Ishikawa (cell line): ENCODE results near the gene RABGAP1L.

ENCODE experiments used
- CEBPB ChIP-seq: IDR thresholded peaks from 2 replicates; pipeline ENCODE4 v1.6.1; 2012
- CREB1 ChIP-seq: IDR thresholded peaks from 2 replicates; pipeline ENCODE4 v1.6.1; 2012; ENCODE audit warnings: low read depth
- EP300 ChIP-seq: IDR thresholded peaks from 2 replicates; pipeline ENCODE4 v1.6.1; 2012; ENCODE audit warnings: borderline replicate concordance
- FOXM1 ChIP-seq: IDR thresholded peaks from 2 replicates; pipeline ENCODE4 v1.6.1; 2012; ENCODE audit warnings: low read depth, borderline replicate concordance
- NFIC ChIP-seq: IDR thresholded peaks from 2 replicates; pipeline ENCODE4 v1.6.1; 2012
- TEAD4 ChIP-seq: IDR thresholded peaks from 2 replicates; pipeline ENCODE4 v1.6.1; 2012
- TF ChIP-seq, protein P1 (sequence below): IDR thresholded peaks from 2 replicates; pipeline ENCODE4 v1.6.1; 2012; ENCODE audit warnings: low read depth, mild to moderate bottlenecking

- no peak for TF ChIP-seq CEBPB
- no peak for TF ChIP-seq NFIC
- TF ChIP-seq FOXM1, result no peak
- no peak for TF ChIP-seq CREB1
- TF ChIP-seq, protein P1, sequence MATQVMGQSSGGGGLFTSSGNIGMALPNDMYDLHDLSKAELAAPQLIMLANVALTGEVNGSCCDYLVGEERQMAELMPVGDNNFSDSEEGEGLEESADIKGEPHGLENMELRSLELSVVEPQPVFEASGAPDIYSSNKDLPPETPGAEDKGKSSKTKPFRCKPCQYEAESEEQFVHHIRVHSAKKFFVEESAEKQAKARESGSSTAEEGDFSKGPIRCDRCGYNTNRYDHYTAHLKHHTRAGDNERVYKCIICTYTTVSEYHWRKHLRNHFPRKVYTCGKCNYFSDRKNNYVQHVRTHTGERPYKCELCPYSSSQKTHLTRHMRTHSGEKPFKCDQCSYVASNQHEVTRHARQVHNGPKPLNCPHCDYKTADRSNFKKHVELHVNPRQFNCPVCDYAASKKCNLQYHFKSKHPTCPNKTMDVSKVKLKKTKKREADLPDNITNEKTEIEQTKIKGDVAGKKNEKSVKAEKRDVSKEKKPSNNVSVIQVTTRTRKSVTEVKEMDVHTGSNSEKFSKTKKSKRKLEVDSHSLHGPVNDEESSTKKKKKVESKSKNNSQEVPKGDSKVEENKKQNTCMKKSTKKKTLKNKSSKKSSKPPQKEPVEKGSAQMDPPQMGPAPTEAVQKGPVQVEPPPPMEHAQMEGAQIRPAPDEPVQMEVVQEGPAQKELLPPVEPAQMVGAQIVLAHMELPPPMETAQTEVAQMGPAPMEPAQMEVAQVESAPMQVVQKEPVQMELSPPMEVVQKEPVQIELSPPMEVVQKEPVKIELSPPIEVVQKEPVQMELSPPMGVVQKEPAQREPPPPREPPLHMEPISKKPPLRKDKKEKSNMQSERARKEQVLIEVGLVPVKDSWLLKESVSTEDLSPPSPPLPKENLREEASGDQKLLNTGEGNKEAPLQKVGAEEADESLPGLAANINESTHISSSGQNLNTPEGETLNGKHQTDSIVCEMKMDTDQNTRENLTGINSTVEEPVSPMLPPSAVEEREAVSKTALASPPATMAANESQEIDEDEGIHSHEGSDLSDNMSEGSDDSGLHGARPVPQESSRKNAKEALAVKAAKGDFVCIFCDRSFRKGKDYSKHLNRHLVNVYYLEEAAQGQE, result no peak
- no peak for TF ChIP-seq EP300
- TF ChIP-seq TEAD4, result no peak
Observed at GRCh38 chr1:174165471-174166137, 6.3 kb downstream of the RABGAP1L start.
